DMS53 treated with DMSO at 0.1 percent for 48 hours (cell line): Measurements from ENCODE around the gene IL36B.
A peak's percentile ranks its signal among the peaks of the same experiment; 100 is the strongest.

ENCODE experiments used
- DNase-seq: peaks from one replicate; lab custom pipeline; 2025; ENCODE audit not compliant: unreplicated experiment; lab: John Stamatoyannopoulos, UW

IL36B gene

GRCh38 chr2:113076954-113077669, 24.4 kb upstream of the IL36B start:
- DNase-seq = peak; percentile 56

GRCh38 chr2:113075600-113075999, 22.9 kb upstream of the IL36B start:
- no peak for DNase-seq

DNA sequence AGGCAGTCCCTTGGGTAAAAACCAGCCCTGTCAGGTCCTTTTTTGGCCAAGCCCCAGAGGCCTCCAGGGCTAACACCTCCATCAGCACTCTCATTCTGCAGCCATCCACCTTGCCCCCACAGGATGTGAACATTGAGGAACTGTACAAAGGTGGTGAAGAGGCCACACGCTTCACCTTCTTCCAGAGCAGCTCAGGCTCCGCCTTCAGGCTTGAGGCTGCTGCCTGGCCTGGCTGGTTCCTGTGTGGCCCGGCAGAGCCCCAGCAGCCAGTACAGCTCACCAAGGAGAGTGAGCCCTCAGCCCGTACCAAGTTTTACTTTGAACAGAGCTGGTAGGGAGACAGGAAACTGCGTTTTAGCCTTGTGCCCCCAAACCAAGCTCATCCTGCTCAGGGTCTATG, 22.4 kb upstream of the IL36B start:
- DNase-seq = no peak

- no peak for DNase-seq
Measured at GRCh38 chr2:113073325-113073834, 20.7 kb upstream of the IL36B start.

- no peak for DNase-seq
Measured at GRCh38 chr2:113072584-113072983, 19.9 kb upstream of the IL36B start.

GRCh38 chr2:113070606-113070975, 17.9 kb upstream of the IL36B start:
- DNase-seq = no peak

DNA sequence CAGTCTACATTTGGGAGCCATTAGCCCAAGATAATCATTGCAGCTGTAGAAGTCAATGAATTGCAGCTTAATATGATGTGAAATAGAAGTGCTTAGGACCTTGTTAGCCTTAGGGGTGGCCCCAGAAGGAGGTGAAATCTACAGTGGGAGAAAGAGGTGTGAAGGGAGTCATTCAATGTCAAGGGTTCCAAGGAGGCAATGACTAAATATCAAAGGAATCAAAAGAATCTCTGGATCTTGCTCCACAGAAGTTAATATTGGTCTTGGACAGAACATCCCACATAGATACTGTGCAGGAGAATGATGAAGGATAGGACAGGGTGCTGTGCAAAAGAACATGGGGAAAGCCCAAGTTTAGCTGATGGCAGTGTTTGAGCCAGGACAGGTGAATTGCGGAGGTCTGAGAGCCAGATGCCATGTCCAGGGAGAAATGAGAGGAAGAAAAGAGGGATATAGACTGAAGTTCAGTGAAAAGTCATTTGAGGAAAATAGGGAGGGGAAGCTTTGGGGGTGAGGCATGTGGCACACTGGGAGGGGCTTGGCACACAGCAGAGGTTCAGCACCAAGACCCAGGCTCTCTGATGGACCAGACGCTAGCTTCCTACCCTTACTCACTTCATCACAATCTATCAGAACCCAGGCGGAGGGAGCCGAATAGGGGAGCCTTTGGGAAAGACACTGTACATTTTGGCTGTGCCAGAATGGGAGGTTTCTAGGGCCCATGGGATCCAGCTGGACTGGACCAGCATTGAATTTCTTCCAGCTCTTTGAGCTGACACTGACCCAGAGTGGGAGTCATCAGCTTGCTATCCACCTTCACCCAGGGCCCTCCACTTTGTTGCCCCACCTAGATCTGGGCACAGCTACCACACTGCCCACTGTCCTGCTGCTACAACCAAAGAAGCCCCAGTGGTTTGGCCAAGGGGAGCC, 17.3 kb upstream of the IL36B start:
- DNase-seq = no peak

DNA sequence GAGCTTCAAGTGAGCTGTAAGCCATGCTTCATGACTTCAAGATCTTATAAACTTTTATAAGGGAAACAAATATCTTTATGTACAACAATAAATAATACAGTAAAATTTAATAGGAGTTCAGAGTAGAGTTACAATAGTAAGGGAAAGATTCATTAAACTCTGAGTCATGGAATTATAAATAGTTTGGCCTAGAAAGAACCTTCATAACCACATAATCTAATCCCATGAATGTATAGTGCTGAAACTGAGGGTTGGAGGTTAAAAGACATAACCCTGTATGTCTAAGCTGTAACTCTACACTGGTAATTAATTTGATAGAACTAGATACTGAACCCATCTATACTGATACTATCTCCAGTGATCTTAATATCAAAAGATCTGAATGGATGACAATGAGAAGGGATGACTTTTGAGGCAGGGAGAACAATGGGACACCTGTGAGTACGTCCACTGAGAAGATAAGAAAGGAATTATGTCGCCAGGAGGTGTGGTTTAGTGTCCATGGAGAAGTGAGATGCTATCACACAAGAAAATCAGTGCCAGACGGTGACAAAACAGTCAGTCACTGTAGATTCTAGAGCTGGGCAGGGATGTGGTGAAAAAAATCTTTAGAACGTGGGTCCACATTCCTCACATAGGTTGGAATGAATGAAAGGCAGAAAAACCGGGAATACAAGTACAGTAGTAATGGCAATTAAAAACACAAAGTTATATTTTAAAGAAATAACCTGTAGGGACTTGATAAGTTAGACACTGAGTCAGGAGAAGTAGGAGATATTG, 16.2 kb upstream of the IL36B start:
- no peak for DNase-seq

- no peak for DNase-seq
Measured at GRCh38 chr2:113068249-113068648, 15.6 kb upstream of the IL36B start.

DNA sequence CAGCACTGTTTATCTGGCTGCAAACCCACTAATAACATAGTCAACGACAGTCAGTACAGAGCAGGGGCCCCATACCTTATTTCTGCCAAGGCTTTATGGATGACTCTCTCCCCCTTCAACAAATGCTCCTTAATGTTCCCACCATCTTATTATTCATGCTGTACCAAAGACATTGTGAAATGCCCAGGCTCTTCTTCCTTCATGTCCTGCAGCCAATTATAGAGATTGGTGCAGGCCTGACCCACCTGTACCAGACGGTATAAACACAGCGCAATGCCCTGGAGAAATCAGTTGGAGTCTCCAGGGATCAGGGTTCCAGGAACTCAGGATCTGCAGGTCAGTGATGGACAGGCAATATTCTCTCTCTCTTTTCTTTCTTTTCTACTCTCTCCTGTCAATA, 15.0 kb upstream of the IL36B start, which contains the start of gene IL1F10:
TSS of gene IL1F10 (plus strand) at position 290 of the 400 bp plus-strand sequence. CDS start 4,769 bp downstream, outside the sequence.
- no peak for DNase-seq

GRCh38 chr2:113064898-113065297, 12.2 kb upstream of the IL36B start:
- DNase-seq = no peak

- DNase-seq = no peak
Measured at GRCh38 chr2:113064281-113064680, 11.6 kb upstream of the IL36B start.

DNA sequence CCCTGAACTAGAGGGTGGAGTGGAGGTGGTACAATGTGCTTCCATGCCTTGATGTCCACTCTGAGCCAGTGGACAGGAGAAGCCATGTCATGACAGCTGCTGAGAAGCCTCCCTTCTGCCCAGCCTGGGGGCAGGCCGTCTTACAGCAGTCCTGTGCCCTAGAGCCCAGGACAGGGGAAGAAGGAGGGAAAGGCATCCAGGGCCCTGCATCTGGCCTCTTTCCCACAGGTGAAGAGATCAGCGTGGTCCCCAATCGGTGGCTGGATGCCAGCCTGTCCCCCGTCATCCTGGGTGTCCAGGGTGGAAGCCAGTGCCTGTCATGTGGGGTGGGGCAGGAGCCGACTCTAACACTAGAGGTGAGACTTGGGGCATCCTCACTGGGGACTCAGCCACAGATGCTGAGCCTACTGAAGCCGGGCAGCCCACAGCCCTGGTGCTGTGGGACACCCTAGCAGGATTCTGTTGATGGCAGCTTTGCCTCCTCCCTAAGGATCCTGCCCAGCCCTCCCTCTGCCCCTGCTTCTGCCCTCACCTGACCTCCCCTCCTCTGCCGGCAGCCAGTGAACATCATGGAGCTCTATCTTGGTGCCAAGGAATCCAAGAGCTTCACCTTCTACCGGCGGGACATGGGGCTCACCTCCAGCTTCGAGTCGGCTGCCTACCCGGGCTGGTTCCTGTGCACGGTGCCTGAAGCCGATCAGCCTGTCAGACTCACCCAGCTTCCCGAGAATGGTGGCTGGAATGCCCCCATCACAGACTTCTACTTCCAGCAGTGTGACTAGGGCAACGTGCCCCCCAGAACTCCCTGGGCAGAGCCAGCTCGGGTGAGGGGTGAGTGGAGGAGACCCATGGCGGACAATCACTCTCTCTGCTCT, 9.5 kb upstream of the IL36B start:
- no peak for DNase-seq

GRCh38 chr2:113061241-113061640, 8.6 kb upstream of the IL36B start:
- no peak for DNase-seq

- no peak for DNase-seq
Measured at GRCh38 chr2:113060796-113061195, 8.1 kb upstream of the IL36B start.

GRCh38 chr2:113060396-113060795, 7.7 kb upstream of the IL36B start:
- no peak for DNase-seq

DNA sequence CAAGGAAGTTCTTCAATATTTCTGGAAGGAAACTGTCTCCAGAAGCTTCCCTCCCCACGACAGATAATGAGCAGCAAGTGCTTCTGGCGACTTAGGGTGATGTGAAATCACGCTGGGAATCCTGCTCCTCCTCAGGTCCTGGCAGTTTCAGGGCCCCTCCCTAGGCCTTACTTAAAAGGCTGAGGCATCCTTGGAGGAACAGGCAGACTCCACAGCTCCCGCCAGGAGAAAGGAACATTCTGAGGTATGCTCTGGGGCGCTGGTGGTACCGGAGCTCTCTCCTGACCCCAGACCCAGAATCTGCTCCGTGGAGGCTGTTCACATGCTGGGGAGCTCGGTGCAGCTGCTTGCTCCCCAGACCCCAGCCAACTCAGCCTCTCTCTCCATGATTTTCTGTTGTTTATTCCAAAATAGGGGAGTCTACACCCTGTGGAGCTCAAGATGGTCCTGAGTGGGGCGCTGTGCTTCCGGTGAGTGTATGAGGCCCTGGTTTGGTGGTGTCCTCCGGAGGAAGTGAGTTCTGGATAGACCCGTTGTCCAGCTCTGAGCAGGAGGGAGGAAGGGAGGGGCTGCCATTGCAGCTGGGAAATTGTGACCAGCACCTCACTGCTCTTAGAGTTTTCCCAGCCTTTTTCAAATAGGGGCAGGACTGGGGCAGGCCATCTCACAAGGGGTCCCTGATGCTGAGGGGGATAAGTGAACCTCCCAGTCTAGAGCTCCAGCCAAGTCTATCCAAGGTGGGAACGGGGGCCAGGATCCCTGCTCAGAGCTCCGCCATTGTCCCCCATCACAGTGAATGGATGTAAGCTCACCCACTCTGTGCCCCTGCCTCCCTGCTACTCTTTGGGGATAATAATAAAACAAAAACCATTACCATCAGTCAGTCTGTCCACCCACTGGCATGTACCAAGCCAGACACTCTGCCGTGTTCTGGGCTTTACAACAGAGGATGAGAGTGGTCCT, 6.6 kb upstream of the IL36B start, which contains the start of gene IL36RN:
TSS of gene IL36RN (plus strand) at position 201 of the 963 bp plus-strand sequence. CDS start at position 442, 241 bp downstream.
- DNase-seq = no peak

- peak; percentile 80 for DNase-seq
Measured at GRCh38 chr2:113058411-113058994, 5.8 kb upstream of the IL36B start.

GRCh38 chr2:113057117-113057516, 4.5 kb upstream of the IL36B start:
- no peak for DNase-seq
